H1 (cell line): ENCODE results near the gene SLC25A21. TPM values are rescaled to one million over a fixed set of nuclear protein-coding genes. Genes with fewer than 3 reads are reported as not detected.

Experiments
- CTCF ChIA-PET: fragments of 300-600 bp; sonication (Branson Sonifier 250); formaldehyde crosslinking; loops from one replicate; lab custom pipeline; 2021; ENCODE audit not compliant: partially characterized antibody; lab: Charles Lee
- POLR2A ChIA-PET: fragments of 300-600 bp; sonication (Branson Sonifier 250); formaldehyde crosslinking; loops from one replicate; lab custom pipeline; 2021; ENCODE audit warnings: inconsistent platforms; ENCODE audit not compliant: partially characterized antibody; lab: Charles Lee
- DNase-seq, 2 experiments: peaks; one replicate each; pipeline versions ENCODE4 v3.0.0 to v3.0.0-alpha.2; 2010 to 2022; ENCODE audit warnings: low spot score in 2 of 2, low read depth in 1 of 2, mixed read lengths in 1 of 2
- FAIRE-seq: peaks from 2 replicates; lab custom pipeline; 2011; peaks lifted over from hg19 to GRCh38; lab: Jason Lieb, UNC
- H2AFZ ChIP-seq: 2 replicates; pipeline ENCODE4 v1.8.1; 2012; ENCODE audit warnings: low read length, inconsistent platforms
- H2AK5ac ChIP-seq: 2 replicates; pipeline ENCODE4 v1.6.1; 2013; ENCODE audit warnings: low read depth, low read length
- H2BK120ac ChIP-seq: replicated peaks from 2 replicates; pipeline ENCODE3; 2013; ENCODE audit warnings: low read depth, low read length, inconsistent platforms
- H2BK12ac ChIP-seq: 2 replicates; pipeline ENCODE4 v1.6.1; 2013; ENCODE audit warnings: low read depth, low read length
- H2BK15ac ChIP-seq: 2 replicates; pipeline ENCODE4 v1.6.1; 2013; ENCODE audit warnings: low read length
- H2BK20ac ChIP-seq: 2 replicates; pipeline ENCODE4 v1.6.1; 2013; ENCODE audit warnings: low read length
- H2BK5ac ChIP-seq: 2 replicates; pipeline ENCODE4 v1.6.1; 2013; ENCODE audit warnings: low read depth, low read length
- H3K14ac ChIP-seq: 2 replicates; pipeline ENCODE4 v1.6.1; 2013; ENCODE audit warnings: inconsistent platforms; ENCODE audit not compliant: insufficient read length
- H3K18ac ChIP-seq: 2 replicates; pipeline ENCODE4 v1.6.1; 2013; ENCODE audit warnings: low read length; ENCODE audit errors: extremely low read depth
- H3K23ac ChIP-seq: 2 replicates; pipeline ENCODE4 v1.6.1; 2013; ENCODE audit warnings: inconsistent platforms; ENCODE audit not compliant: insufficient read length
- H3K23me2 ChIP-seq: 2 replicates; pipeline ENCODE4 v1.6.1; 2013; ENCODE audit warnings: low read depth, low read length
- H3K27ac ChIP-seq: 2 replicates; pipeline ENCODE4 v1.6.1; 2011; ENCODE audit warnings: low read depth, low read length, inconsistent platforms
- H3K27me3 ChIP-seq, 4 experiments: replicated peaks in 1 of 4; 1 replicate in 1 of 4; 2 replicates in 3 of 4; pipeline versions ENCODE4 v1.6.1 to v1.8.1; 2011 to 2013; ENCODE audit warnings: low read length in 3 of 4, mild to moderate bottlenecking in 3 of 4, inconsistent platforms in 2 of 4, mixed read lengths in 2 of 4, moderate library complexity in 1 of 4; ENCODE audit not compliant: control insufficient read depth in 3 of 4, insufficient read depth in 3 of 4; ENCODE audit errors: extremely low read depth in 1 of 4
- H3K36me3 ChIP-seq, 4 experiments: 2 replicates each; pipeline versions ENCODE4 v1.6.1 to v1.8.1; 2011 to 2013; ENCODE audit warnings: mild to moderate bottlenecking in 4 of 4, low read length in 3 of 4, moderate library complexity in 2 of 4, control low read depth in 1 of 4, inconsistent platforms in 1 of 4; ENCODE audit not compliant: insufficient read depth in 4 of 4, control insufficient read depth in 2 of 4
- H3K4ac ChIP-seq: replicated peaks from 2 replicates; pipeline ENCODE3; 2013; ENCODE audit warnings: low read length, low read depth, mixed read lengths, inconsistent platforms; ENCODE audit not compliant: insufficient read length
- H3K4me1 ChIP-seq, 4 experiments: replicated peaks in 1 of 4; 1 replicate in 1 of 4; 2 replicates in 3 of 4; pipeline versions ENCODE4 v1.6.1 to v1.8.1; 2011 to 2013; ENCODE audit warnings: low read length in 3 of 4, inconsistent platforms in 2 of 4, mixed read lengths in 1 of 4; ENCODE audit not compliant: insufficient read depth in 4 of 4, control insufficient read depth in 3 of 4
- H3K4me2 ChIP-seq, 2 experiments: 2 replicates each; pipeline versions ENCODE4 v1.6.1 to v1.8.1; 2011 to 2013; ENCODE audit warnings: low read depth in 2 of 2, low read length in 2 of 2, control low read depth in 1 of 2, inconsistent platforms in 1 of 2, mild to moderate bottlenecking in 1 of 2; ENCODE audit not compliant: insufficient read depth in 1 of 2
- H3K4me3 ChIP-seq, 4 experiments: fragments of 200-600, 300-600 bp in 1 of 4; sonication (generic), shearing (Covaris generic), sonication (Bioruptor Twin) in 1 of 4; 2 replicates each; pipeline versions ENCODE4 v1.5.1 to v1.8.1; 2011 to 2016; ENCODE audit warnings: low read length in 4 of 4, low read depth in 3 of 4, control low read depth in 2 of 4, inconsistent platforms in 2 of 4, mild to moderate bottlenecking in 2 of 4, mixed read lengths in 1 of 4, moderate library complexity in 1 of 4; ENCODE audit not compliant: insufficient read depth in 2 of 4; ENCODE audit errors: extremely low read depth in 1 of 4
- H3K56ac ChIP-seq: replicated peaks from 2 replicates; pipeline ENCODE3; 2013; ENCODE audit warnings: low read depth, mild to moderate bottlenecking, mixed read lengths, low read length, inconsistent platforms; ENCODE audit not compliant: insufficient read length
- H3K79me1 ChIP-seq: 2 replicates; pipeline ENCODE4 v1.6.1; 2013; ENCODE audit warnings: low read depth, low read length, control low read depth
- H3K79me2 ChIP-seq, 2 experiments: 2 replicates each; pipeline versions ENCODE4 v1.6.1 to v1.8.1; 2012 to 2013; ENCODE audit warnings: low read length in 2 of 2, mild to moderate bottlenecking in 2 of 2, inconsistent platforms in 1 of 2; ENCODE audit not compliant: insufficient read depth in 2 of 2, control insufficient read depth in 1 of 2
- H3K9ac ChIP-seq, 4 experiments: replicated peaks in 1 of 4; 1 replicate in 1 of 4; 2 replicates in 3 of 4; pipeline versions ENCODE4 v1.6.1 to v1.8.1; 2011 to 2013; ENCODE audit warnings: low read depth in 3 of 4, low read length in 3 of 4, control low read depth in 2 of 4, mild to moderate bottlenecking in 2 of 4, moderate library complexity in 2 of 4, inconsistent platforms in 1 of 4; ENCODE audit errors: extremely low read depth in 1 of 4
- H3K9me3 ChIP-seq, 2 experiments: 2 replicates each; pipeline versions ENCODE4 v1.6.1 to v1.8.1; 2012 to 2013; ENCODE audit warnings: mild to moderate bottlenecking in 2 of 2, moderate library complexity in 2 of 2, control low read depth in 1 of 2, inconsistent platforms in 1 of 2, low read depth in 1 of 2, low read length in 1 of 2, mixed read lengths in 1 of 2; ENCODE audit not compliant: insufficient read depth in 2 of 2
- H4K20me1 ChIP-seq, 2 experiments: replicated peaks in 1 of 2; 2 replicates each; pipeline versions ENCODE3 to v1.8.1; 2011 to 2013; ENCODE audit warnings: inconsistent platforms in 2 of 2, low read length in 2 of 2, mild to moderate bottlenecking in 1 of 2; ENCODE audit not compliant: insufficient read depth in 2 of 2, control insufficient read depth in 1 of 2
- H4K5ac ChIP-seq: 2 replicates; pipeline ENCODE4 v1.6.1; 2013; ENCODE audit warnings: low read length, low read depth, mixed read lengths, inconsistent platforms; ENCODE audit not compliant: insufficient read length
- H4K8ac ChIP-seq: 2 replicates; pipeline ENCODE4 v1.8.0; 2013; ENCODE audit warnings: mild to moderate bottlenecking, moderate library complexity, low read length, inconsistent platforms; ENCODE audit not compliant: insufficient read depth; ENCODE audit errors: extremely low read depth
- H4K91ac ChIP-seq: replicated peaks from 2 replicates; pipeline ENCODE3; 2013; ENCODE audit warnings: low read length, mixed read lengths, inconsistent platforms; ENCODE audit not compliant: insufficient read length
- BACH1 ChIP-seq: IDR thresholded peaks from 2 replicates; pipeline ENCODE4 v1.6.1; 2012; ENCODE audit warnings: low read length, improper control_type of control experiment
- CHD1 ChIP-seq: IDR thresholded peaks from 2 replicates; pipeline ENCODE4 v1.6.1; 2012; ENCODE audit warnings: low read depth, low read length, improper control_type of control experiment
- E2F6 ChIP-seq: IDR thresholded peaks from 2 replicates; pipeline ENCODE4 v1.6.1; 2012; ENCODE audit warnings: inconsistent platforms
- JUND ChIP-seq: IDR thresholded peaks from 2 replicates; pipeline ENCODE4 v1.6.1; 2011; ENCODE audit warnings: mild to moderate bottlenecking, improper control_type of control experiment, low read length
- MAX ChIP-seq: IDR thresholded peaks from 2 replicates; pipeline ENCODE4 v1.6.1; 2012; ENCODE audit warnings: inconsistent platforms
- PHF8 ChIP-seq: fragments of 200-600 bp; sonication (generic); conservative IDR thresholded peaks from 2 replicates; pipeline ENCODE4 v1.7.1; 2012; ENCODE audit warnings: low read depth, mild to moderate bottlenecking, inconsistent platforms, low read length, moderate library complexity
- RAD21 ChIP-seq, 2 experiments: IDR thresholded peaks in 1 of 2; conservative IDR thresholded peaks in 1 of 2; 2 replicates each; pipeline ENCODE4 v1.6.1; 2011; ENCODE audit warnings: low read depth in 2 of 2, low read length in 2 of 2, improper control_type of control experiment in 1 of 2, inconsistent platforms in 1 of 2, mild to moderate bottlenecking in 1 of 2, moderate library complexity in 1 of 2
- RFX5 ChIP-seq: IDR thresholded peaks from 2 replicates; pipeline ENCODE4 v1.6.1; 2011; ENCODE audit warnings: low read depth, low read length, improper control_type of control experiment, borderline replicate concordance
- TAF1 ChIP-seq: IDR thresholded peaks from 2 replicates; pipeline ENCODE4 v1.6.1; 2011; ENCODE audit warnings: mild to moderate bottlenecking, low read depth, low read length
- USF2 ChIP-seq: IDR thresholded peaks from 2 replicates; pipeline ENCODE4 v1.6.1; 2011; ENCODE audit warnings: low read length, improper control_type of control experiment
- YY1 ChIP-seq: IDR thresholded peaks from 2 replicates; pipeline ENCODE4 v1.6.1; 2011; ENCODE audit warnings: low read depth, mild to moderate bottlenecking, low read length
- WGBS, 2 experiments: shearing (Covaris generic) in 1 of 2; methylation state at CpG; one replicate each; pipeline versions ENCODE4 v1.1.6 to v1.1.7; 2013 to 2015; ENCODE audit warnings: low lambda C conversion rate in 2 of 2, mixed read lengths in 2 of 2, inconsistent platforms in 1 of 2, low coverage in 1 of 2, missing lambda C conversion rate in 1 of 2; ENCODE audit not compliant: insufficient replicate concordance in 2 of 2, insufficient coverage in 1 of 2, insufficient read length in 1 of 2; ENCODE audit errors: extremely low coverage in 1 of 2, missing lambda C conversion rate in 1 of 2; 5-methylcytosine and 5-hydroxymethylcytosine counted together
- polyA plus RNA-seq, 7 experiments: library from polyadenylated mRNA; depleted of rRNA in 3 of 7; stranded (reverse) in 5 of 7; unstranded in 2 of 7; fragments of >200 nt in 5 of 7; fragments of 200-250 nt in 2 of 7; gene quantifications; 1 replicate in 5 of 7; 2 replicates in 1 of 7; 4 replicates in 1 of 7; pipeline versions ENCODE4 v1.2.1 to v1.2.3, GENCODE V29; 2011 to 2013; ENCODE audit warnings: missing spikeins in 2 of 7, mixed read lengths in 2 of 7
- total RNA-seq: library from RNA; stranded (reverse); fragmentation: NEBNext Ultra II Directional; extraction: Animal tissue kit (Norgen Biotek cat#: 25700); gene quantifications from 2 replicates; pipeline ENCODE4 v1.2.1, GENCODE V29; 2021

Gene SLC25A21
- total and polyA plus RNA-seq, 2 of the 8 experiments (the other 6 are each of a cell fraction or from before 2014, with no cell fraction given), result 6.9 to 15.7 TPM

GRCh38 chr14:36948157-36948859, 224.1 kb downstream of the SLC25A21 start:
- Histone ChIP-seq H4K5ac (no peak overlapping the region), H3K4ac (no peak overlapping the region), H2AFZ (no peak overlapping the region), H2BK20ac (no peak overlapping the region), H3K27ac (no peak overlapping the region), H3K79me2 (no peaks in the 10 kb centered on the region), H3K14ac (no peak overlapping the region), H4K8ac (no peak overlapping the region), H3K9ac (no peak overlapping the region), H4K91ac (no peak overlapping the region), H3K4me2 (no peak overlapping the region), H2AK5ac (no peak overlapping the region), H3K23ac (no peak overlapping the region), H2BK15ac (no peak overlapping the region), H3K4me1 (peaks cover 0 to 2% (median 0%) of the 10 kb centered on the region in 4 experiments; a peak in 1 of 7 replicates), H2BK120ac (no peak overlapping the region), H2BK5ac (no peak overlapping the region), H3K23me2 (no peaks in the 10 kb centered on the region), H4K20me1 (no peaks in the 10 kb centered on the region), H3K36me3 (no peaks in the 10 kb centered on the region), H2BK12ac (no peak overlapping the region), H3K27me3 (no peaks in the 10 kb centered on the region), H3K4me3 (no peak overlapping the region), H3K18ac (no peak overlapping the region), H3K79me1 (no peaks in the 10 kb centered on the region), H3K9me3 (no peaks in the 10 kb centered on the region), H3K56ac (no peak overlapping the region)
- DNase-seq, result no peak
- CTCF ChIA-PET, result interaction anchor here (0.9 to 12.5 kb wide), 3 partner anchors 190 to 300 kb away, joined by 3 to 90 read pairs (median 9); partner anchors contain the start of gene PAX9
- no peak for FAIRE-seq
- POLR2A ChIA-PET, result no interaction called here
- 93% methylated on average over 5 of the region's 5 CpGs; no CpG with 5 or more reads in 1 of the 2 experiments for WGBS, 2 experiments
- TF ChIP-seq USF2, result no peak
- TF ChIP-seq MAX, result no peak
- TF ChIP-seq CHD1, result no peak
- no peak for TF ChIP-seq PHF8
- no peak for TF ChIP-seq YY1
- TF ChIP-seq RAD21 (IDR thresholded peaks at IDR 0.05 in 1 of 2, conservative IDR thresholded peaks at IDR 0.05 in 1 of 2; ENCODE audit: low read depth in 2 of 2, low read length in 2 of 2), result no peak
- TF ChIP-seq BACH1, result no peak
- no peak for TF ChIP-seq JUND
- TF ChIP-seq RFX5, result no peak
- TF ChIP-seq TAF1, result no peak
- TF ChIP-seq E2F6, result no peak
